Measurements from ENCODE around the gene C2CD2L. TPM values are rescaled to one million over a fixed set of nuclear protein-coding genes. Genes with fewer than 3 reads are reported as not detected.
A peak's percentile ranks its signal among the peaks of the same experiment; 100 is the strongest.

Gene C2CD2L
- total RNA-seq, 1 experiment from 2014 or later, result 5.6 TPM

DNA sequence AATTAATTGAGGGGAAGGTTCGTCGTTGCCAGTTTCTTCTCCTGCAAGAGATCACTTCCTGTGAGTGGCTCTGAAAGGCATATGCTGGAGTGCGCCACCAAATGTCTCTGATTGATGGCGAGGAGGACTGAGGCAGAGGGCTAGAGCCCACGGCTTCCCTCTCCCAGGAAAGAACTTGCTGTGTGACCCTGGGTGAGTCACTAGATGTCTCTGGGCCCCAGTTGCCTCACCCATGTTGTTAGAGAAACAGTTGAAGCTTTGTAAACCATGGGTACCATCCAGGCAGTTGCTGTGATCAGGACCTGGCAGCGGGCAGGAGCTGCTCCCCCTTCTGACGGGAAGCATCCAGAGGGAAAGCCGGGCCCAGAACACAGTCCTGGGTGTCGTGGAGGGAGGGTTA, 44.9 kb downstream of the C2CD2L start:
- TF ChIP-seq, protein P1, sequence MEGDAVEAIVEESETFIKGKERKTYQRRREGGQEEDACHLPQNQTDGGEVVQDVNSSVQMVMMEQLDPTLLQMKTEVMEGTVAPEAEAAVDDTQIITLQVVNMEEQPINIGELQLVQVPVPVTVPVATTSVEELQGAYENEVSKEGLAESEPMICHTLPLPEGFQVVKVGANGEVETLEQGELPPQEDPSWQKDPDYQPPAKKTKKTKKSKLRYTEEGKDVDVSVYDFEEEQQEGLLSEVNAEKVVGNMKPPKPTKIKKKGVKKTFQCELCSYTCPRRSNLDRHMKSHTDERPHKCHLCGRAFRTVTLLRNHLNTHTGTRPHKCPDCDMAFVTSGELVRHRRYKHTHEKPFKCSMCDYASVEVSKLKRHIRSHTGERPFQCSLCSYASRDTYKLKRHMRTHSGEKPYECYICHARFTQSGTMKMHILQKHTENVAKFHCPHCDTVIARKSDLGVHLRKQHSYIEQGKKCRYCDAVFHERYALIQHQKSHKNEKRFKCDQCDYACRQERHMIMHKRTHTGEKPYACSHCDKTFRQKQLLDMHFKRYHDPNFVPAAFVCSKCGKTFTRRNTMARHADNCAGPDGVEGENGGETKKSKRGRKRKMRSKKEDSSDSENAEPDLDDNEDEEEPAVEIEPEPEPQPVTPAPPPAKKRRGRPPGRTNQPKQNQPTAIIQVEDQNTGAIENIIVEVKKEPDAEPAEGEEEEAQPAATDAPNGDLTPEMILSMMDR (conservative IDR thresholded peaks at IDR 0.05), result 0 out of 3 replicates have a peak, but pooled peaks have one; percentile 6
- H3K4ac ChIP-seq (ENCODE audit: low read depth, low read length), result no peak overlapping the region
- peaks cover 16% of the 10 kb centered on the region for H3K23me2 ChIP-seq (ENCODE audit: insufficient read length, low read depth, low read length, poor library complexity, severe bottlenecking)
- H4K91ac ChIP-seq (ENCODE audit: insufficient read length, low read depth, low read length), result no peak overlapping the region
- Mint-ChIP-seq H3K27ac (peak overlapping the region in 1 of 3 experiments; percentile 48; a peak in 1 of 7 replicates), H3K9me3 (no peaks in the 10 kb centered on the region), H3K27me3 (ENCODE audit: low read depth) (peaks cover 70% of the 10 kb centered on the region), H3K4me1 (peaks cover 19 to 29% of the 10 kb centered on the region in 2 experiments), H3K36me3 (ENCODE audit: insufficient read depth in 1 of 3, low read depth in 3 of 3) (no peaks in the 10 kb centered on the region; a peak in 2 of 7 replicates), H3K4me3 (no peak overlapping the region)
- H2BK5ac ChIP-seq (ENCODE audit: insufficient read length, low read length), result no peak overlapping the region
- no peak overlapping the region for H3K27ac ChIP-seq (ENCODE audit: insufficient read length, low read depth, low read length)
- H2AK5ac ChIP-seq (ENCODE audit: insufficient read length, low read length), result no peak overlapping the region
- DNase-seq, result no peak
- no peaks in the 10 kb centered on the region for H3K79me1 ChIP-seq (ENCODE audit: insufficient read depth, low read depth, low read length, poor library complexity, severe bottlenecking)
- no peak overlapping the region for H2BK20ac ChIP-seq (ENCODE audit: low read depth, low read length, poor library complexity, severe bottlenecking)
- H3K79me2 ChIP-seq (ENCODE audit: insufficient read depth, low read length), result no peaks in the 10 kb centered on the region
- H3K9ac ChIP-seq (ENCODE audit: extremely low read depth, insufficient read length, low read length), result no peak overlapping the region
- no peak overlapping the region for H2BK15ac ChIP-seq (ENCODE audit: low read depth, low read length)
- H3K14ac ChIP-seq (ENCODE audit: insufficient read depth, low read length), result no peak overlapping the region
- no peak overlapping the region for H2BK120ac ChIP-seq (ENCODE audit: low read depth, low read length, poor library complexity, severe bottlenecking)
- H3K18ac ChIP-seq (ENCODE audit: insufficient read length, low read depth, low read length), result no peak overlapping the region
- H3T11ph ChIP-seq (ENCODE audit: low read length), result no peak overlapping the region
- H4K20me1 ChIP-seq (ENCODE audit: control insufficient read depth, insufficient read depth, insufficient read length), result no peaks in the 10 kb centered on the region
- H2BK12ac ChIP-seq (ENCODE audit: insufficient read length, low read depth, low read length), result no peak overlapping the region
- no peak overlapping the region for H3K23ac ChIP-seq (ENCODE audit: insufficient read length, low read depth, low read length)
- H3K4me1 ChIP-seq (ENCODE audit: insufficient read depth, low read length), result no peaks in the 10 kb centered on the region; the same call in 1 of the 2 replicates
- H3K4me2 ChIP-seq (ENCODE audit: insufficient read depth, insufficient read length, low read length), result no peak overlapping the region
- no peak overlapping the region for H2AFZ ChIP-seq (ENCODE audit: low read length)
- H3K56ac ChIP-seq (ENCODE audit: insufficient read length, low read depth, low read length), result no peak overlapping the region
- no CpG with 5 or more reads among the region's 9 CpGs for WGBS (ENCODE audit: extremely low coverage, insufficient read length, low lambda C conversion rate)
- H3K9me3 ChIP-seq (ENCODE audit: control insufficient read depth, low read depth, low read length), result no peaks in the 10 kb centered on the region
- H3K27me3 ChIP-seq (ENCODE audit: insufficient read depth, low read length), result peaks cover 18% of the 10 kb centered on the region
- H4K8ac ChIP-seq (replicated peaks; ENCODE audit: insufficient read length, low read depth, low read length), result no peak overlapping the region
- no peak overlapping the region for H4K5ac ChIP-seq (ENCODE audit: insufficient read length, low read depth, low read length)

All from H9 (cell line).